ENCODE measurements around the gene PHLDA2.

DNA sequence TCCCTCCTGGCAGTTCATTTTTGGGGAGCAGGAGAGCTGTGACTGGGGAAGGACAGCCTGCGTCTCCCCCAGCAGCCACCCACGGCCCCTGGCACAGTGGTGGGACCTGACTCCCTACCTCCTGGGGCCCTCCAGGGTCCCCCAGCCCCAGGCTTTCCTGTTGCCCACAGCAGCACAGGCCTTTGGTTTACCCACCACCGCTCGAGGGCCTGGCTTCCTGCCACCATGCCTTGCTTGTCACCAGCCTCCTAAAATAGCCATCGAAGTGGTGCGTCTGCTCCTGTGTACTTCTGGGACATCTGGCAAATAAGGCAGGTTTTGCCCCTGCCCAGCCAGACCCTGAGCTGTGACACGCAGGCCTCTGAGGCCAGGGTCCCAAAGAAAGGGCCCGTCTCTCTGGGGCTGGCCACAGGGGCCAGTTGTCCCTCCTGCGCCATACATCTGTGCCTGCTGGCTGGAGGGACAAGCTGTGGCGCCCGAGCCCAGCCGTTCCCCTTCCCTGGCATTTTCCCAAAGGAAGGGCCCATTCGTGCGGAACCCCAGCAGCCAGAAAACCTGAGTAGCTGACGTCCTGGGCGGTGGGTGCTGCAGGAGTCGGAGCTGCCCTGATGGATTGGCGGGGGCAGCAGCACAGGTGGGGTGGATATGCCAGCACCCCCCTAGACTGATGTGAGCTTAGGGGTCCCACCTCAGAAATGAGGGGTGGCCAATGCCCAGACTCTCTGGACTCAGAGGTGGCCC, 14.6 kb downstream of the PHLDA2 start:
- TF ChIP-seq REST (IDR thresholded peaks at IDR 0.05; ENCODE audit: low read depth, low read length) = no peak
- no peak for TF ChIP-seq TAF1 (IDR thresholded peaks at IDR 0.05; ENCODE audit: borderline replicate concordance, low read depth, low read length)
- TF ChIP-seq, protein P1, sequence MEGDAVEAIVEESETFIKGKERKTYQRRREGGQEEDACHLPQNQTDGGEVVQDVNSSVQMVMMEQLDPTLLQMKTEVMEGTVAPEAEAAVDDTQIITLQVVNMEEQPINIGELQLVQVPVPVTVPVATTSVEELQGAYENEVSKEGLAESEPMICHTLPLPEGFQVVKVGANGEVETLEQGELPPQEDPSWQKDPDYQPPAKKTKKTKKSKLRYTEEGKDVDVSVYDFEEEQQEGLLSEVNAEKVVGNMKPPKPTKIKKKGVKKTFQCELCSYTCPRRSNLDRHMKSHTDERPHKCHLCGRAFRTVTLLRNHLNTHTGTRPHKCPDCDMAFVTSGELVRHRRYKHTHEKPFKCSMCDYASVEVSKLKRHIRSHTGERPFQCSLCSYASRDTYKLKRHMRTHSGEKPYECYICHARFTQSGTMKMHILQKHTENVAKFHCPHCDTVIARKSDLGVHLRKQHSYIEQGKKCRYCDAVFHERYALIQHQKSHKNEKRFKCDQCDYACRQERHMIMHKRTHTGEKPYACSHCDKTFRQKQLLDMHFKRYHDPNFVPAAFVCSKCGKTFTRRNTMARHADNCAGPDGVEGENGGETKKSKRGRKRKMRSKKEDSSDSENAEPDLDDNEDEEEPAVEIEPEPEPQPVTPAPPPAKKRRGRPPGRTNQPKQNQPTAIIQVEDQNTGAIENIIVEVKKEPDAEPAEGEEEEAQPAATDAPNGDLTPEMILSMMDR (IDR thresholded peaks at IDR 0.05) = no peak
- TF ChIP-seq FOXJ3 (CRISPR knock-in tag; IDR thresholded peaks at IDR 0.05) = 0 out of 2 replicates have a peak, but pooled peaks have one; percentile 31
- no peak for TF ChIP-seq YY1 (IDR thresholded peaks at IDR 0.05; ENCODE audit: low read depth)
- no peak for TF ChIP-seq RCOR1 (IDR thresholded peaks at IDR 0.05; ENCODE audit: low read length)
- TF ChIP-seq FOXM1 (IDR thresholded peaks at IDR 0.05; ENCODE audit: low read depth) = no peak
- peak; percentile 51; the same call in 1 of the 2 replicates for TF ChIP-seq MXI1 (IDR thresholded peaks at IDR 0.05; ENCODE audit: low read depth, low read length)
- no peak for TF ChIP-seq CHD2 (IDR thresholded peaks at IDR 0.05; ENCODE audit: low read length, partially characterized antibody)
- no peak for TF ChIP-seq GABPA (IDR thresholded peaks at IDR 0.05; ENCODE audit: low read depth)
- no peak for TF ChIP-seq TCF12 (IDR thresholded peaks at IDR 0.05)
